Endothelial cell of umbilical vein (primary cell): ENCODE data around the gene ARHGEF19. TPM values are rescaled to one million over a fixed set of nuclear protein-coding genes. Genes with fewer than 3 reads are reported as not detected.

Experiments
- BruUV-seq: library from RNA; stranded (reverse); fragments of 400-500 nt; replicated peaks from 2 replicates; lab custom pipeline; 2021; lab: Mats Ljungman, UMichigan
- CTCF ChIA-PET: fragments of 300-600, 350-600 bp; sonication (Branson Sonifier 250); formaldehyde crosslinking; loops from one replicate; lab custom pipeline; 2021; ENCODE audit warnings: antibody characterized with exemption, inconsistent platforms; lab: Charles Lee
- POLR2A ChIA-PET: fragments of 300-600, 350-600 bp; sonication (Branson Sonifier 250); formaldehyde crosslinking; loops from one replicate; lab custom pipeline; 2021; ENCODE audit warnings: antibody characterized with exemption, inconsistent platforms; lab: Charles Lee
- DNase-seq: peaks from one replicate; pipeline ENCODE4 v3.0.0-alpha.2; 2011; ENCODE audit warnings: low read depth, low spot score
- FAIRE-seq: peaks from 2 replicates; lab custom pipeline; 2011; peaks lifted over from hg19 to GRCh38; lab: Jason Lieb, UNC
- H2AFZ ChIP-seq: 2 replicates; pipeline ENCODE4 v1.6.0; 2012; ENCODE audit warnings: low read depth, low read length, control low read depth, inconsistent platforms
- H3K27ac ChIP-seq: 2 replicates; pipeline ENCODE4 v1.5.1; 2011; ENCODE audit warnings: low read depth, mild to moderate bottlenecking, control low read depth, low read length, moderate library complexity; ENCODE audit not compliant: insufficient read depth
- H3K27me3 ChIP-seq, 2 experiments: 2 replicates each; pipeline versions ENCODE4 v1.6.0 to v1.6.1; 2011; ENCODE audit warnings: low read length in 2 of 2, mixed read lengths in 1 of 2; ENCODE audit not compliant: control insufficient read depth in 2 of 2, insufficient read depth in 2 of 2
- H3K36me3 ChIP-seq, 2 experiments: 2 replicates in 1 of 2; 3 replicates in 1 of 2; pipeline ENCODE4 v1.5.1; 2011; ENCODE audit warnings: low read length in 2 of 2, mild to moderate bottlenecking in 1 of 2, moderate library complexity in 1 of 2; ENCODE audit not compliant: control insufficient read depth in 2 of 2, insufficient read depth in 2 of 2; ENCODE audit errors: extremely low read depth in 1 of 2
- H3K4me1 ChIP-seq: 3 replicates; pipeline ENCODE4 v1.5.1; 2011; ENCODE audit warnings: mild to moderate bottlenecking, low read length; ENCODE audit not compliant: control insufficient read depth, insufficient read depth; ENCODE audit errors: extremely low read depth
- H3K4me2 ChIP-seq: 2 replicates; pipeline ENCODE4 v1.6.1; 2011; ENCODE audit warnings: low read length, control low read depth, mixed read lengths; ENCODE audit not compliant: insufficient read depth
- H3K4me3 ChIP-seq, 3 experiments: fragments of 200-600 bp in 1 of 3; sonication (generic), shearing (Covaris generic) in 1 of 3; replicated peaks in 1 of 3; 2 replicates each; pipeline ENCODE4 v1.5.1; 2011 to 2016; ENCODE audit warnings: control low read depth in 3 of 3, low read length in 3 of 3, mild to moderate bottlenecking in 2 of 3, inconsistent platforms in 1 of 3, low read depth in 1 of 3, moderate library complexity in 1 of 3; ENCODE audit not compliant: insufficient read depth in 1 of 3
- H3K79me2 ChIP-seq: 2 replicates; pipeline ENCODE4 v1.6.0; 2012; ENCODE audit warnings: low read length, inconsistent platforms; ENCODE audit not compliant: control insufficient read depth, insufficient read depth
- H3K9ac ChIP-seq: replicated peaks from 2 replicates; pipeline ENCODE3; 2011; ENCODE audit warnings: low read length, control low read depth; ENCODE audit not compliant: insufficient read depth; ENCODE audit errors: extremely low read depth
- H3K9me1 ChIP-seq: replicated peaks from 3 replicates; pipeline ENCODE4 v1.6.0; 2011; ENCODE audit warnings: mild to moderate bottlenecking, low read length; ENCODE audit not compliant: control insufficient read depth, insufficient read depth; ENCODE audit errors: extremely low read depth
- H3K9me3 ChIP-seq: replicated peaks from 2 replicates; pipeline ENCODE4 v1.5.1; 2012; ENCODE audit warnings: low read length, inconsistent platforms; ENCODE audit not compliant: control insufficient read depth, insufficient read depth
- H4K20me1 ChIP-seq: replicated peaks from 2 replicates; pipeline ENCODE3; 2011; ENCODE audit warnings: mild to moderate bottlenecking, low read length; ENCODE audit not compliant: control insufficient read depth, insufficient read depth; ENCODE audit errors: extremely low read depth
- EZH2 ChIP-seq: IDR thresholded peaks from 2 replicates; pipeline ENCODE4 v1.6.1; 2012; ENCODE audit warnings: borderline replicate concordance, low read depth, mild to moderate bottlenecking, moderate library complexity, low read length, inconsistent platforms; ENCODE audit not compliant: severe bottlenecking
- FOS ChIP-seq: IDR thresholded peaks from 2 replicates; pipeline ENCODE4 v1.6.1; 2011; ENCODE audit warnings: mild to moderate bottlenecking, low read length, moderate library complexity, borderline replicate concordance; ENCODE audit not compliant: insufficient read depth
- GATA2 ChIP-seq: IDR thresholded peaks from 2 replicates; pipeline ENCODE4 v1.7.0; 2011; ENCODE audit warnings: low read depth, mild to moderate bottlenecking, moderate library complexity, mixed read lengths, low read length; ENCODE audit not compliant: insufficient read length, insufficient read depth
- JUN ChIP-seq: IDR thresholded peaks from 2 replicates; pipeline ENCODE4 v1.6.1; 2011; ENCODE audit warnings: borderline replicate concordance, low read depth; ENCODE audit not compliant: insufficient read length, insufficient read depth
- MYC ChIP-seq: IDR thresholded peaks from one replicate; pipeline ENCODE4 v1.6.1; 2011; ENCODE audit warnings: mild to moderate bottlenecking, low read depth, low read length
- POLR2A ChIP-seq: IDR thresholded peaks from 2 replicates; pipeline ENCODE4 v1.6.1; 2012; ENCODE audit warnings: low read depth, mild to moderate bottlenecking, control low read depth, low read length
- POLR2AphosphoS5 ChIP-seq: IDR thresholded peaks from 2 replicates; pipeline ENCODE4 v1.6.1; 2012; ENCODE audit warnings: low read depth, mild to moderate bottlenecking, control low read depth, low read length, moderate library complexity; ENCODE audit not compliant: insufficient read depth
- dilution Hi-C: fragments of 300-500 bp; cut with MboI; formaldehyde crosslinking; loops from one replicate; pipeline ENCODE4 v1.15.0; 2019; ENCODE audit warnings: low sequenced_read_pairs; ENCODE audit not compliant: extremely low pct_ligation_motif_present
- intact Hi-C: fragments of 100-400 bp; cut with micrococcal nuclease; formaldehyde crosslinking; loops from one replicate; pipeline ENCODE4 v1.10.0; 2022
- polyA plus RNA-seq, 4 experiments: library from polyadenylated mRNA; depleted of rRNA in 3 of 4; stranded (reverse) in 3 of 4; unstranded in 1 of 4; fragments of >200 nt; gene quantifications; 2 replicates each; pipeline versions ENCODE4 v1.2.1 to v1.2.3, GENCODE V29; 2011 to 2012; ENCODE audit warnings: missing spikeins in 1 of 4
- total RNA-seq: library from RNA; stranded (reverse); gene quantifications from 2 replicates; pipeline ENCODE4 v1.2.3, GENCODE V29; 2021
- TF ChIP-seq, protein P1 (sequence below), 2 donors: IDR thresholded peaks; 1 replicate in 1 of 2; 2 replicates in 1 of 2; pipeline ENCODE4 v1.5.1; 2011; ENCODE audit warnings: low read length in 2 of 2, mild to moderate bottlenecking in 2 of 2, moderate library complexity in 2 of 2, control low read depth in 1 of 2, inconsistent platforms in 1 of 2, low read depth in 1 of 2; ENCODE audit not compliant: insufficient read depth in 1 of 2; ENCODE audit errors: extremely low read depth in 1 of 2
- TF ChIP-seq, protein P2 (sequence below): IDR thresholded peaks from 2 replicates; pipeline ENCODE4 v1.6.1; 2011; ENCODE audit not compliant: insufficient read depth, insufficient read length

The ARHGEF19 gene
- total and polyA plus RNA-seq, 2 donors (not counting 3 experiments of a cell fraction or from before 2014, with no cell fraction given), result 6.2 to 8.0 TPM

DNA sequence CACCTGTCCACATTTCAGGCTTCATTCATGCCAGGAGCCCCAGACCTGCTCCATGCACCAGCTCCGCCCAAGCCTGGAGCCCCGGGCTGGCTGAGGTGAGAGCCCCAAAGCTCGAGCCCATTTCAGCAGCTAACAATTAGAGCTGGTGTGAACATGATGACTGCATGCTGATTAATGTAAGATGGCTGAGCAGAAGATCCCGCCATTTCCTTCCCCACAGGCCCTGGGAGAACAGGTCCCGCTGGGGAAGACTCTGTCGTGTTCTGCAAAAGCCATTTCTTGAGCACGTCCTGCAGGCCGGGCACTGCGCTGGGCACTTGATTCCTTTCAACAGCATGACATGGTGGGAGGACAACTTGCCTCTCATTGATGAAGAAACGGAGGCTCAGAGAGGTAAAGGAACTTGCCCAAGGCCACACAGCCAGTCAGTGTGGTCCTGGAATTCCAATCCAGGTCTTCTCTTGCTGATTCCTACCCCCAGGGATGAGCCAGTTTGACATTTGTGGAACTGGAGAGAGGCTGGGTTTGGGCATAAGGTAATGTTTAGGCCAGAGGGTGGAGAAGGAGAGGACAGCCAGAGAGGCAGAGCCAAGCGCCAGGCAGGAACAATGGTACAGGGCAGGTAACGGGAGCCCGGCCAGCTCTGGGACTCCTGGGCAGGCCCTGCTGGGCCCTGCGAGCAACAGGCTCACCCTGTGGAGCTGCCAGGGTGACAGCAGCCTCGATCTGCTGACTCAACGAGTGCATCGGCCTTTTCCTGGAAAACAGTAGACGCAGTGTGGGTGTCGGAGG lies 28.5 kb downstream of the ARHGEF19 start:
- H3K79me2 ChIP-seq, result peaks cover 3% of the 10 kb centered on the region
- POLR2A ChIA-PET, result no interaction called here
- H3K9me3 ChIP-seq, result no peaks in the 10 kb centered on the region
- dilution Hi-C loops (no loop called here), intact Hi-C loops (no loop called here)
- TF ChIP-seq, protein P1, sequence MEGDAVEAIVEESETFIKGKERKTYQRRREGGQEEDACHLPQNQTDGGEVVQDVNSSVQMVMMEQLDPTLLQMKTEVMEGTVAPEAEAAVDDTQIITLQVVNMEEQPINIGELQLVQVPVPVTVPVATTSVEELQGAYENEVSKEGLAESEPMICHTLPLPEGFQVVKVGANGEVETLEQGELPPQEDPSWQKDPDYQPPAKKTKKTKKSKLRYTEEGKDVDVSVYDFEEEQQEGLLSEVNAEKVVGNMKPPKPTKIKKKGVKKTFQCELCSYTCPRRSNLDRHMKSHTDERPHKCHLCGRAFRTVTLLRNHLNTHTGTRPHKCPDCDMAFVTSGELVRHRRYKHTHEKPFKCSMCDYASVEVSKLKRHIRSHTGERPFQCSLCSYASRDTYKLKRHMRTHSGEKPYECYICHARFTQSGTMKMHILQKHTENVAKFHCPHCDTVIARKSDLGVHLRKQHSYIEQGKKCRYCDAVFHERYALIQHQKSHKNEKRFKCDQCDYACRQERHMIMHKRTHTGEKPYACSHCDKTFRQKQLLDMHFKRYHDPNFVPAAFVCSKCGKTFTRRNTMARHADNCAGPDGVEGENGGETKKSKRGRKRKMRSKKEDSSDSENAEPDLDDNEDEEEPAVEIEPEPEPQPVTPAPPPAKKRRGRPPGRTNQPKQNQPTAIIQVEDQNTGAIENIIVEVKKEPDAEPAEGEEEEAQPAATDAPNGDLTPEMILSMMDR (IDR thresholded peaks at IDR 0.05; ENCODE audit: extremely low read depth in 1 of 2, insufficient read depth in 1 of 2, low read depth in 1 of 2, low read length in 2 of 2), result no peak
- TF ChIP-seq POLR2AphosphoS5, result no peak
- TF ChIP-seq JUN, result no peak
- TF ChIP-seq GATA2, result no peak
- no peak for TF ChIP-seq MYC
- TF ChIP-seq EZH2, result no peak
- TF ChIP-seq, protein P2, sequence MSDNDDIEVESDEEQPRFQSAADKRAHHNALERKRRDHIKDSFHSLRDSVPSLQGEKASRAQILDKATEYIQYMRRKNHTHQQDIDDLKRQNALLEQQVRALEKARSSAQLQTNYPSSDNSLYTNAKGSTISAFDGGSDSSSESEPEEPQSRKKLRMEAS, result no peak
- TF ChIP-seq FOS, result no peak
- TF ChIP-seq POLR2A, result no peak
- H3K4me2 ChIP-seq, result no peak overlapping the region
- FAIRE-seq (no peak), DNase-seq (no peak)
- H3K4me3 ChIP-seq, result no peak overlapping the region
- CTCF ChIA-PET, result interaction anchor here (0.6 to 16.2 kb wide), 5 partner anchors 29 to 103 kb away, joined by 3 to 353 read pairs (median 28); partner anchors contain the start of gene EPHA2
- no peak overlapping the region for H2AFZ ChIP-seq
- H3K27me3 ChIP-seq, result no peaks in the 10 kb centered on the region
- no TSS peak for BruUV-seq
- H3K36me3 ChIP-seq, result no peaks in the 10 kb centered on the region
- peaks cover 27% of the 10 kb centered on the region for H3K4me1 ChIP-seq
- no peaks in the 10 kb centered on the region for H3K9me1 ChIP-seq
- no peak overlapping the region for H3K9ac ChIP-seq
- H4K20me1 ChIP-seq, result no peaks in the 10 kb centered on the region
- no peak overlapping the region for H3K27ac ChIP-seq
